ENCODE data around the gene PRRT2.

PRRT2 gene

GRCh38 chr16:29860218-29860617 is 48.2 kb downstream of the PRRT2 start:
- FAIRE-seq (no peak), DNase-seq (ENCODE audit: insufficient read length, low spot score) (no peak)
- TF ChIP-seq CTCF (IDR thresholded peaks at IDR 0.05; ENCODE audit: insufficient read depth, missing control alignments): no peak

- DNase-seq (ENCODE audit: insufficient read length, low spot score) (no peak), FAIRE-seq (no peak)
- no peak for TF ChIP-seq CTCF (IDR thresholded peaks at IDR 0.05; ENCODE audit: insufficient read depth, missing control alignments)
Observed at GRCh38 chr16:29862383-29862883, 50.4 kb downstream of the PRRT2 start.

GRCh38 chr16:29862884-29863668 is 51.1 kb downstream of the PRRT2 start, which contains the start of gene CDIPT:
TSS of gene CDIPT (minus strand) at chr16:29863226. CDS start at chr16:29862857, 369 bp downstream.
- TF ChIP-seq CTCF (IDR thresholded peaks at IDR 0.05; ENCODE audit: insufficient read depth, missing control alignments): peak; percentile 87
- FAIRE-seq (no peak), DNase-seq (ENCODE audit: insufficient read length, low spot score) (peak; percentile 51)

GRCh38 chr16:29863669-29863984 is 51.6 kb downstream of the PRRT2 start:
- FAIRE-seq (no peak), DNase-seq (ENCODE audit: insufficient read length, low spot score) (no peak)
- TF ChIP-seq CTCF (IDR thresholded peaks at IDR 0.05; ENCODE audit: insufficient read depth, missing control alignments): no peak

- FAIRE-seq (no peak), DNase-seq (ENCODE audit: insufficient read length, low spot score) (no peak)
- no peak for TF ChIP-seq CTCF (IDR thresholded peaks at IDR 0.05; ENCODE audit: insufficient read depth, missing control alignments)
Observed at GRCh38 chr16:29864205-29864604, 52.2 kb downstream of the PRRT2 start.
